ENCODE measurements around the gene S100Z.

The S100Z gene

GRCh38 chr5:76838481-76839261, 11.1 kb upstream of the S100Z start:
- no peak overlapping the region for H3K27ac ChIP-seq (replicated peaks)
- TF ChIP-seq REST (IDR thresholded peaks at IDR 0.05; ENCODE audit: insufficient replicate concordance, low read depth) (no peak), GABPA (IDR thresholded peaks at IDR 0.05; ENCODE audit: low read depth) (no peak), POLR2AphosphoS5 (IDR thresholded peaks at IDR 0.05; ENCODE audit: low read depth) (no peak), CTCF (IDR thresholded peaks at IDR 0.05; ENCODE audit: insufficient read depth, low read length) (no peak), SPI1 (IDR thresholded peaks at IDR 0.05; ENCODE audit: borderline replicate concordance, low read depth) (no peak)
- no peaks in the 10 kb centered on the region for H3K27me3 ChIP-seq (ENCODE audit: insufficient read depth, poor library complexity, severe bottlenecking)
- DNase-seq (ENCODE audit: low read depth in 1 of 2, low spot score in 1 of 2): no peak
- H3K4me3 ChIP-seq (replicated peaks; ENCODE audit: insufficient read depth, low read length): no peak overlapping the region

GRCh38 chr5:76841361-76841760, 8.5 kb upstream of the S100Z start:
- DNase-seq (ENCODE audit: low read depth in 1 of 2, low spot score in 1 of 2): no peak
- no peak for TF ChIP-seq SPI1 (IDR thresholded peaks at IDR 0.05; ENCODE audit: borderline replicate concordance, low read depth)
- TF ChIP-seq GABPA (IDR thresholded peaks at IDR 0.05; ENCODE audit: low read depth): no peak
- no peak for TF ChIP-seq REST (IDR thresholded peaks at IDR 0.05; ENCODE audit: insufficient replicate concordance, low read depth)
- TF ChIP-seq CTCF (IDR thresholded peaks at IDR 0.05; ENCODE audit: insufficient read depth, low read length): no peak
- no peak for TF ChIP-seq POLR2AphosphoS5 (IDR thresholded peaks at IDR 0.05; ENCODE audit: low read depth)
- H3K27ac ChIP-seq (replicated peaks): no peak overlapping the region
- no peaks in the 10 kb centered on the region for H3K27me3 ChIP-seq (ENCODE audit: insufficient read depth, poor library complexity, severe bottlenecking)
- no peak overlapping the region for H3K4me3 ChIP-seq (replicated peaks; ENCODE audit: insufficient read depth, low read length)

- Histone ChIP-seq H3K27me3 (ENCODE audit: insufficient read depth, poor library complexity, severe bottlenecking) (no peaks in the 10 kb centered on the region), H3K27ac (replicated peaks) (no peak overlapping the region), H3K4me3 (replicated peaks; ENCODE audit: insufficient read depth, low read length) (no peak overlapping the region)
- TF ChIP-seq GABPA (IDR thresholded peaks at IDR 0.05; ENCODE audit: low read depth): no peak
- TF ChIP-seq REST (IDR thresholded peaks at IDR 0.05; ENCODE audit: insufficient replicate concordance, low read depth): no peak
- no peak for TF ChIP-seq SPI1 (IDR thresholded peaks at IDR 0.05; ENCODE audit: borderline replicate concordance, low read depth)
- no peak for TF ChIP-seq POLR2AphosphoS5 (IDR thresholded peaks at IDR 0.05; ENCODE audit: low read depth)
- TF ChIP-seq CTCF (IDR thresholded peaks at IDR 0.05; ENCODE audit: insufficient read depth, low read length): no peak
- DNase-seq (ENCODE audit: low read depth in 1 of 2, low spot score in 1 of 2): no peak
Measured at GRCh38 chr5:76845890-76846289, 3.9 kb upstream of the S100Z start.

Measured in HL-60 (cell line).